ENCODE measurements around the gene SERPING1.
A peak's percentile ranks its signal among the peaks of the same experiment; 100 is the strongest.

The SERPING1 gene

GRCh38 chr11:57615308-57615707, 17.8 kb downstream of the SERPING1 start:
- no peak for DNase-seq
- Mint-ChIP-seq H3K9me3 (peaks cover 7% of the 10 kb centered on the region), H3K4me3 (no peak overlapping the region), H3K4me1 (ENCODE audit: low read depth) (no peaks in the 10 kb centered on the region), H3K36me3 (ENCODE audit: low read depth) (no peaks in the 10 kb centered on the region), H3K27me3 (peaks cover 15% of the 10 kb centered on the region), H3K27ac (no peak overlapping the region)

- peaks cover 13% of the 10 kb centered on the region for H3K27me3 Mint-ChIP-seq
- DNase-seq, result no peak
- no peak overlapping the region for H3K27ac Mint-ChIP-seq
- no peaks in the 10 kb centered on the region for H3K36me3 Mint-ChIP-seq (ENCODE audit: low read depth)
- peaks cover 7% of the 10 kb centered on the region for H3K9me3 Mint-ChIP-seq
- H3K4me3 Mint-ChIP-seq, result no peak overlapping the region
- H3K4me1 Mint-ChIP-seq (ENCODE audit: low read depth), result no peaks in the 10 kb centered on the region
These were observed 19.1 kb downstream of the SERPING1 start for GRCh38 chr11:57616595-57616994.

GRCh38 chr11:57618438-57618837, 21.0 kb downstream of the SERPING1 start:
- no peaks in the 10 kb centered on the region for H3K4me1 Mint-ChIP-seq (ENCODE audit: low read depth)

GRCh38 chr11:57619331-57619730, 21.8 kb downstream of the SERPING1 start:
- H3K4me1 Mint-ChIP-seq (ENCODE audit: low read depth), result no peaks in the 10 kb centered on the region
- H3K9me3 Mint-ChIP-seq, result peaks cover 7% of the 10 kb centered on the region
- H3K36me3 Mint-ChIP-seq (ENCODE audit: low read depth), result no peaks in the 10 kb centered on the region
- DNase-seq, result no peak
- H3K4me3 Mint-ChIP-seq, result no peak overlapping the region
- no peak overlapping the region for H3K27ac Mint-ChIP-seq
- peaks cover 12% of the 10 kb centered on the region for H3K27me3 Mint-ChIP-seq

More at GRCh38 chr11:57618438-57618837, 21.0 kb downstream of the SERPING1 start:
- no peak for DNase-seq
- no peak overlapping the region for H3K4me3 Mint-ChIP-seq
- H3K9me3 Mint-ChIP-seq, result peaks cover 7% of the 10 kb centered on the region
- no peaks in the 10 kb centered on the region for H3K36me3 Mint-ChIP-seq (ENCODE audit: low read depth)
- peaks cover 12% of the 10 kb centered on the region for H3K27me3 Mint-ChIP-seq
- H3K27ac Mint-ChIP-seq, result no peak overlapping the region

GRCh38 chr11:57620467-57620866, 23.0 kb downstream of the SERPING1 start:
- peaks cover 12% of the 10 kb centered on the region for H3K27me3 Mint-ChIP-seq
- H3K36me3 Mint-ChIP-seq (ENCODE audit: low read depth), result no peaks in the 10 kb centered on the region
- no peak overlapping the region for H3K4me3 Mint-ChIP-seq

GRCh38 chr11:57622263-57622662, 24.8 kb downstream of the SERPING1 start:
- Mint-ChIP-seq H3K36me3 (ENCODE audit: low read depth) (no peaks in the 10 kb centered on the region), H3K27me3 (peaks cover 3% of the 10 kb centered on the region)

More at GRCh38 chr11:57620467-57620866, 23.0 kb downstream of the SERPING1 start:
- no peak for DNase-seq
- Mint-ChIP-seq H3K4me1 (ENCODE audit: low read depth) (no peaks in the 10 kb centered on the region), H3K27ac (no peak overlapping the region), H3K9me3 (peaks cover 7% of the 10 kb centered on the region)

GRCh38 chr11:57624864-57625263, 27.4 kb downstream of the SERPING1 start:
- H3K4me3 Mint-ChIP-seq, result no peak overlapping the region
- peaks cover 2% of the 10 kb centered on the region for H3K9me3 Mint-ChIP-seq
- no peaks in the 10 kb centered on the region for H3K36me3 Mint-ChIP-seq (ENCODE audit: low read depth)
- H3K4me1 Mint-ChIP-seq (ENCODE audit: low read depth), result no peaks in the 10 kb centered on the region
- peaks cover 3% of the 10 kb centered on the region for H3K27me3 Mint-ChIP-seq
- no peak for DNase-seq
- no peak overlapping the region for H3K27ac Mint-ChIP-seq

More at GRCh38 chr11:57622263-57622662, 24.8 kb downstream of the SERPING1 start:
- no peak for DNase-seq
- no peak overlapping the region for H3K4me3 Mint-ChIP-seq
- H3K9me3 Mint-ChIP-seq, result peaks cover 7% of the 10 kb centered on the region
- H3K27ac Mint-ChIP-seq, result no peak overlapping the region
- H3K4me1 Mint-ChIP-seq (ENCODE audit: low read depth), result no peaks in the 10 kb centered on the region

GRCh38 chr11:57626895-57627294, 29.4 kb downstream of the SERPING1 start:
- H3K27ac Mint-ChIP-seq, result no peak overlapping the region
- H3K36me3 Mint-ChIP-seq (ENCODE audit: low read depth), result no peaks in the 10 kb centered on the region
- H3K9me3 Mint-ChIP-seq, result no peaks in the 10 kb centered on the region
- peaks cover 4% of the 10 kb centered on the region for H3K27me3 Mint-ChIP-seq
- no peak for DNase-seq
- H3K4me3 Mint-ChIP-seq, result no peak overlapping the region
- no peaks in the 10 kb centered on the region for H3K4me1 Mint-ChIP-seq (ENCODE audit: low read depth)

- Mint-ChIP-seq H3K36me3 (ENCODE audit: low read depth) (no peaks in the 10 kb centered on the region), H3K9me3 (no peaks in the 10 kb centered on the region), H3K27me3 (peaks cover 22% of the 10 kb centered on the region), H3K4me3 (no peak overlapping the region), H3K4me1 (ENCODE audit: low read depth) (no peaks in the 10 kb centered on the region), H3K27ac (no peak overlapping the region)
- DNase-seq, result no peak
These were observed 32.7 kb downstream of the SERPING1 start for GRCh38 chr11:57630171-57630570.

GRCh38 chr11:57632116-57632515, 34.6 kb downstream of the SERPING1 start:
- DNase-seq, result no peak
- H3K27ac Mint-ChIP-seq, result no peak overlapping the region
- H3K36me3 Mint-ChIP-seq (ENCODE audit: low read depth), result no peaks in the 10 kb centered on the region
- H3K4me1 Mint-ChIP-seq (ENCODE audit: low read depth), result no peaks in the 10 kb centered on the region
- no peak overlapping the region for H3K4me3 Mint-ChIP-seq
- H3K9me3 Mint-ChIP-seq, result no peaks in the 10 kb centered on the region
- H3K27me3 Mint-ChIP-seq, result peaks cover 32% of the 10 kb centered on the region

- peaks cover 45% of the 10 kb centered on the region for H3K27me3 Mint-ChIP-seq
- no peak for DNase-seq
- no peaks in the 10 kb centered on the region for H3K36me3 Mint-ChIP-seq (ENCODE audit: low read depth)
- no peak overlapping the region for H3K27ac Mint-ChIP-seq
- H3K4me3 Mint-ChIP-seq, result no peak overlapping the region
- H3K9me3 Mint-ChIP-seq, result no peaks in the 10 kb centered on the region
- H3K4me1 Mint-ChIP-seq (ENCODE audit: low read depth), result peaks cover 7% of the 10 kb centered on the region
These were observed 36.0 kb downstream of the SERPING1 start for GRCh38 chr11:57633394-57634070.

- Mint-ChIP-seq H3K4me3 (no peak overlapping the region), H3K27me3 (peaks cover 51% of the 10 kb centered on the region), H3K27ac (no peak overlapping the region)
These were observed 36.8 kb downstream of the SERPING1 start for GRCh38 chr11:57634311-57634710.

GRCh38 chr11:57635246-57635645, 37.8 kb downstream of the SERPING1 start:
- H3K36me3 Mint-ChIP-seq (ENCODE audit: low read depth), result no peaks in the 10 kb centered on the region
- peaks cover 56% of the 10 kb centered on the region for H3K27me3 Mint-ChIP-seq
- peaks cover 21% of the 10 kb centered on the region for H3K4me1 Mint-ChIP-seq (ENCODE audit: low read depth)
- H3K27ac Mint-ChIP-seq, result no peak overlapping the region
- H3K9me3 Mint-ChIP-seq, result no peaks in the 10 kb centered on the region
- no peak overlapping the region for H3K4me3 Mint-ChIP-seq
- no peak for DNase-seq

More at GRCh38 chr11:57634311-57634710, 36.8 kb downstream of the SERPING1 start:
- Mint-ChIP-seq H3K4me1 (ENCODE audit: low read depth) (peaks cover 15% of the 10 kb centered on the region), H3K36me3 (ENCODE audit: low read depth) (no peaks in the 10 kb centered on the region), H3K9me3 (no peaks in the 10 kb centered on the region)
- DNase-seq, result no peak

GRCh38 chr11:57637626-57638004, 40.1 kb downstream of the SERPING1 start:
- Mint-ChIP-seq H3K4me1 (ENCODE audit: low read depth) (peaks cover 24% of the 10 kb centered on the region), H3K9me3 (no peaks in the 10 kb centered on the region), H3K27me3 (peaks cover 52% of the 10 kb centered on the region), H3K27ac (peak overlapping the region; percentile 63), H3K36me3 (ENCODE audit: low read depth) (no peaks in the 10 kb centered on the region), H3K4me3 (peak overlapping the region; percentile 80)
- DNase-seq, result no peak

- no peaks in the 10 kb centered on the region for H3K9me3 Mint-ChIP-seq
- H3K36me3 Mint-ChIP-seq (ENCODE audit: low read depth), result no peaks in the 10 kb centered on the region
- peaks cover 24% of the 10 kb centered on the region for H3K4me1 Mint-ChIP-seq (ENCODE audit: low read depth)
- peak; percentile 45 for DNase-seq
- peaks cover 52% of the 10 kb centered on the region for H3K27me3 Mint-ChIP-seq
- peak overlapping the region; percentile 80 for H3K4me3 Mint-ChIP-seq
- H3K27ac Mint-ChIP-seq, result peak overlapping the region; percentile 66
These were observed 40.7 kb downstream of the SERPING1 start for GRCh38 chr11:57638005-57638781.
